Superior temporal gyrus (tissue), 1 donor: ENCODE data around the gene CILP2.

Source experiments
- DNase-seq: peaks from one replicate; pipeline ENCODE4 v3.0.0-alpha.2; 2016; ENCODE audit errors: extremely low spot score

The CILP2 gene

DNA sequence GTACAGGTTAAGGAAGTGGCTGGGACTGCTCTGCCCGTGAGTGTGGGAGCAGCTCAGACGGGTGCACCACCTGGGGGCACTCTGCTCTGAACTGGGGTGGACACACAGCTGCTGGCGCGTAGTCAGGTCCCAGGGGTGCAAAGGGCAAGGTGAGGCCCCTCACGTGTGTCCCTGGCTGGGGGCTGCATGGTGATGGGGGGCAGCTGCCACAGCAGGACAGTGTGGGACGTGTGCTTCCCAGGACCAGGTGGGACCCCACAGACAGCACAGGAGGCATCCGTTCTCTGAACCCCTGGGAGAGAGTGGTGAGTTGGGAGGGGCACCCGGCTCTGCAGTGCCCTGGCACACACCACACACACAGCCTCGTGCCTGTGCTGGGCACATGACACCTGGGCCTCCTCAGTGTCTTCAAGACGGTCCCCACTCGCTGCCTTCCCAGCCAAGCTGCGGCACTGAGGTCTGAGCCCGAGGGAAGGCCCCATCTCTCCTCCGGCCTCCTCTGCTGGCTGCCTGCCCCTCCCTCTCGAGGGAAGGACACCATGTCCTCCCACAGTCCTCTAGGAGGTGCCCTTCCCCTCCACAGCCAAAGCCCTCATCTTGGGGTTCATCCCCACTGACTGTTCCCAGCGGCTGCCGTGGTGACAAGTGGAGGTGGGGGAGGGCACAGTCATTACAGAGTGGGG, 24.7 kb downstream of the CILP2 start:
- DNase-seq: no peak

DNA sequence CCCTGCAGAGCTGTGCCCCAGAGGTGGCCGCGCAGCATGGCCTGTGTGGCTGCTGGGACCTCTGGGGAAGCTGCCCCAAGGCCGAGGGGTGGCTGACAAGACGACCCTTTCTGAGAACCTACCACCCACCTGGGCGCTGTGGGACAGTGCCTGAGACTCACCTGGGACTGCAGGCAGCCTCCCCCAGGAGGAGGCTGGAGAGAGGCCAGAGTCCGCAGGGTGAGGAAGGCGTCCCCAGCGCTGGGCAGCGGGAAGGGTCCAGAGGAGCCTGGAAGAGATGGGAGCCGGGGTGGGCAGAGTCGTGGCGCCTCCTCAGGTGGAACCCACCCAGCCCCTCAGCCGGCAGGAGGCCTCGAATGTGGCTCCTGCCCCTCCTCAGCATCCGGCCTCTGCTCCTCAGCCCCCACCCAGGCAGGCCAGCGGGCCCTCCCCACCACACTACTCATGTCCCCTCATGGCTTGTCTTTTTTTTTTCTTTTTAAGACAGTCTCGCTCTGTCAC, 25.3 kb downstream of the CILP2 start:
- no peak for DNase-seq

DNA sequence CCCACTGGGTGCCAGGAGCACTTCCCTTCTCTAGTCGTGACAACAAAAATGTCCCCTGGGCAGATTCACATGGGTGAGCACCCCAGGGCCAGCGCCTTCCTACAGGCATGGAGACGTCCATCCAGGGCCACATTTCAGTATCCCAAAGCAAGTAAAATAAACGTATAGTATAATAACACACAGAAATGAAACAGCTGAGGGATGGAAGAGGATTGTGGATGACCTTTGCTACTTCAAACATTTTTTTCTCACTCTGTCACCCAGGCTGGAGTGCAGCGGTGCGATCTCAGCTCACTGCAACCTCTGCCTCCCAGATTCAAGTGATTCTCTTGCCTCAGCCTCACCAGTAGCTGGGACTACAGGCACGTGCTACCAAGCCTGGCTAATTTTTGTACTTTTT, 28.2 kb downstream of the CILP2 start:
- DNase-seq: no peak

DNA sequence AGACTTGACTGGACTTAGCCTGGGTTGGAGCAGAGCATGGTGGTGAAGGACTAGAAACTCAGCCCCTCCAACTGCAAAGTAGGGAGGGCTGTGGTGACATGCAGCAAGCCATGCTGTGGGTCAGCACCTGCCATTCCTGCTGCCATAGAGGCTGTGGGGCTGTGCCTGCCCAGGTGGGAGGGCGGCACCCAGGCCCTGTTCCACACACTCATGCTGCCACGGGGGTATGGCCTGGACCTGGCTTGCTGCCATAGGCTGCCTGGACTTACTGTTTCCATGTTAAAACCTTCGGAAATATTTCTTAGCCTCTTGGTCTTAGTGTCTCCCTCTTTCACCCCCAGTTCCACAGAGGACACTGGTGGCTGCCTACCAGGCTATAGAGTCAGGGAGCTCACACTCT, 29.3 kb downstream of the CILP2 start:
- no peak for DNase-seq

DNA sequence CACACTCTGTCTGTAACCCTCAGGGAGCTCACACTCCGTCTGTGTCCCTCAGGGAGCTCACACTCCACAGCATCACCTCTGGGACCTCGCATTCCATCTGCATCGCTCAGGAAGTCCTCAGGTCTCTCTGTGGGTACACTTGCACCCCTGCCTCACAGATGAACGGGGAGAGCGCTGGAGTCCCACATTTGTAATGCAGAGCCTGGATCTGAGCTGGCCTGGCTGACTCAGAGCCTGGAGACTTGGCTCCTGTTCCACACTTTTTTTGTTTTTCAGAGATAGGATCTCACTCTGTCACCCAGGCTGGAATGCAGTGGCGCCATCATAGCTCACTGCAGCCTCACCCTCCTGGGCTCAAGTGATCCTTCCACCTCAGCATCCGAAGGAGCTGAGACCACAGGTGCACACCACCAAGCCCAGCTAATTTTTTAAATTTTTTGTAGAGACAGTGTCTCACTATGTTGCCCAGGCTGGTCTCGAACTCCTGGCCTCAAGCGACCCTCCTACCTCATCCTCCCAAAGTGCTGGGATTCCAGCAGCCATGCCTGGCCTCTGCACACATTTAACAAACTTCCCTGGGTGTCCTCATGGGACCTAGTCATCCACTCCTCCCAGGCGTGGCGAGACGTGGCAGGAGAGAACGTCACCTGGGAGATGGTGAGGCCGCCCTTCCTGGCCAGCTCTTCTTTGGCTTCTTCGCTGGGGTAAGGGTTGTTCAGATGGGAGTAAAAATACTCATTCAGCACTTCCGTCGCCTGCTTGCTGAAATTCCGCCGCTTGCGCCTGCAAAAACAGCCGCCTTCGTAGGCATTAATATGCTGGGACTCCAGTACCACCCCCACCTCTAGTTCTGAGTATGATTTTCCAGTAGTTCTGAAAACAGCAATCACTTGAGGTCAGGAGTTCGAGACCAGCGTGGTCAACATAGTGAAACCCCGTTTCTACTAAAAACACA, 31.0 kb downstream of the CILP2 start:
- no peak for DNase-seq

DNA sequence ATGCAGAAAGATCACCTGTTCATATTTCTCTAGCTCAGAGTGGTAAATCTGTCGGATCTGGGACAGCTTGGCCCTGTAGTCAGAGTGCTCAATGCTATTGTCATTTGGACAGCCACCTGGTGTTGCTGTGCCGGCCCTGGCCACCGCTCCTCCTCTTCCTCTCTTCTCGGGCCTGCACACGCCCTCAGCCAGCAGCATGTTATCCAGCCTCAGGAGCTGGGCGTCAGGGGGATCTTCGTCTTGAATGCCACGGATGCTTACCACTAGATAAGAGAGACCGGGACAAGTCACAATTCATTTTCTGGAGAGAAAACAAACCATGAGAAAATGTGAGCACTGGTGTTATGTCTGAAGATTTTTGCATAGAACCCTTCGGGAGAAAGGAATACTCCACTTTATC, 32.5 kb downstream of the CILP2 start:
- no peak for DNase-seq

DNA sequence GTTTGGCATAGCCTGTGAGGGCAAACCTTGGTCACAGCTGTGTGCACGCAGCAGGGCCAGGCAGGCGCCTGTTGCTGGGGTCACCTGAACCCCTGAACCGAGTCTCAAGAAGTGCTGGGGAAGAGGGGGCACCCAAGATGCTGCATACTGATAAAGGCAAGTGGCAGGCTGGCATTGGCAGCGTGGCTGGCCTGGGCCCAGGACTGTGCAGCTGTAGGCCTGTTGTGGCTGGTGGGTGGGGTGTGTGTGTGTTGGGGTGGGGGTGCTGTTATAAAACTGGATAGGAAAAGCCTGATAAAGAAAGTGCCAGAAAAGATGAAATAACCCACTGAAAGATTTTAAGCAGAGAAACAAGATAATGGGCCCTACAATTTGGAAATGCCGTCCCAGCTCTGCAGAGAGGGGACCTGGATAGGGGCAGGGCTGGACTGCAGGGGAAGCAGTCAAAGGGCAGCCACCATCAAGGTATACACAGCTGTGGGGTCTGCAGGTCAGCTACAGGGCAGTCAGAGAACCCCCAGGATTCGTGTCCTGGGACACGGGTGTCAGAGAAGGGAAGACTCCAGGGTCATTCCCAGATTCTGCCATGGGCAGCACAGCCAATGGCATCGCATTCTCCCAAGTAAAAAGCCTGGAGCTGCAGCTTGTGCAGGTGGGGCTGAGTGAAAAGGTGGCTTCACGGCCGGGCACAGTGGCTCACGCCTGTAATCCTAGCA, 33.2 kb downstream of the CILP2 start:
- DNase-seq: no peak

DNA sequence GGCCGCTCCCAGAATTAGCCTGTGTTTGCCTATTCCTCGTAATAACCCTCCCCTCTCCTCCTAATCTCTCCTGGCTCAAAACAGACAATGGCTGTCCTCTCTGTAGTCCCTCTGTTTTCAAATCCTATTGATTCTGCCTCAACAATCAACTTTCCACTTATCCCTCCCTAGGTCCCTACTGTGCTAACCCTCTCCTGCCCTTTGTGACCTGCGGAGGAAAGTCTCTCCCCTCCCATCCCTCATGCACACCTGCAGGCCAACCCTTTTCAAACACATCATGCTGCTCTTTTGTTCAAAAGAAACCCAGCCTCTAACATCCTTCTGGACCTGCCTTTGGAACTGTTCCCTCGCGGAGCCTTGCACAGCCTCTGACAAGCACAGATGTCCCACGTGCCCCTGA, 37.3 kb downstream of the CILP2 start:
- no peak for DNase-seq

DNA sequence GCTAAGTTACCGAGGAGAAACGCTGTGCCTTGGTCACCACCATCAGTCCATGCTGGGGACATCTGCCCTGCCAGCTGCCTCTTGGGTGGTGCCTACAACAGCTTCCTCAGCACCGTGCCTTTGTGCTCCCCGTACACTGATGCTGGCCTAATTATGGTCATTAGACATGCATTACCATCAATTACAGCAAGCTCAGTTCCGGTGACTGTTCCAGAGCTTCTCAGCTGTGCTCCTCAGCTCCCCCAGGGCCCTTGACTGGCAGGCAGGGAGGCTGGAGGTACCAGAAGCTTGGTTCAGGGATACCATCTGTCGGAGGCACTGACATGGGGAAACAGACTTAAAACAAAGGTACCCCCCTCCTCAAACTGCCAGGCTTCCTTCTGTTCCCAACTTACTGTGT, 40.2 kb downstream of the CILP2 start:
- no peak for DNase-seq

DNA sequence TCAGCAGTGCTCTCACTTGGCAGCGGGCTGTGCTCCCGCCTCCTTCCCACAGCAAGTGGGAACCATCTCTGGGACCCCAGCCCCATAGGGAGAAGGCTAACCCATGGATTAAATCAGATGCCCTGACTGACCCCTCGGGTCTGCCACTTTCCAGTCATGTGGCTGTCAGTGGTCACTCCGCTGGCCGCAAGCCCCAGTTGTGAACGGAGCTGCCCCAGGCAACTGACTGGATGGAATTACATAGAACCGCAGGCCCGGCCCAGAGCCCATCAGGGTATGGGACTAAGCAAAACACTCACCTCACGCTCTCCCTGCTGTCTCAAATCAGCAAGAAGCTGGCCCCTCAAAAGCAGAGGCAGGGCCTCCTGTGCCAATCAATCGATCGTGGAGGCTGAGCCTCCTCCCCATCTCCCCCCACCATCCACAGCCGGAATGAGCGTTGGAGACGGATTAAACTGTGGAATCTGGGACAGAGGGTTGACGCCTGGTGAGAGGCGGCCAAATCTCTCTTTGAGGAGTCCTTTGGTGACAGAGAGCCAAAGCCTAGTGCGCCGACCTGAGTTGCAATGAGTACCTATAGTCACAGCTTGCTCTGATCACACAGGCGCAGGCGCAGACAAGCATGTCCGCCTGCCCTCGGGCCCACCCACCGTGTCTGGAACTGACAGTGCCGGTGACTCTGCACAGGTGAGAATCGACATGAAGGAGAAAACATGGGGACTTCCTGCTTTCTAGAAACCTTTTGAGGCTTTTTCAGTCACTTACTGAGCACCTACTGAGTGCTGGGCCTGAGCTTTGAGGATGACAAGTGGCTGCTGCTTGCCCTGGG, 41.7 kb downstream of the CILP2 start:
- no peak for DNase-seq

DNA sequence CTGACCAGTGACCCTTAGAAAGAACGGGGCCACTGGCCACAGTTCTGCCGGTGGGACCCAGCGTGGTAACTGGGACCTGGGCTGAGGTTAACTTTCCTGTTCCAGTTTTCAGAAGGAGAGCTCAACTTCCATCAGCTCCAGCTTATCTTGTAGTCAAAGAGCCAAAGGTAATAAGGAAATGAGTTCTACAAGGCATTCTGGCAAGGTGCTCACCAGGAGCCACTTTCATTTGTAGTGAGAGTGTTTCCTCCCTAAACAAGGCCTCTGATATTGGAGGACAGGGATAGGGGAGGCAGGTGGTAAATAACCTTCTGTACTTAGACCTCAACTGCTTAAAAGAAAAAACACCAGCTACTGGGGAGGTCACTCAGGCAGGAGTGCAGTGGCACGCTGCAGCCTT, 42.4 kb downstream of the CILP2 start:
- DNase-seq: no peak

DNA sequence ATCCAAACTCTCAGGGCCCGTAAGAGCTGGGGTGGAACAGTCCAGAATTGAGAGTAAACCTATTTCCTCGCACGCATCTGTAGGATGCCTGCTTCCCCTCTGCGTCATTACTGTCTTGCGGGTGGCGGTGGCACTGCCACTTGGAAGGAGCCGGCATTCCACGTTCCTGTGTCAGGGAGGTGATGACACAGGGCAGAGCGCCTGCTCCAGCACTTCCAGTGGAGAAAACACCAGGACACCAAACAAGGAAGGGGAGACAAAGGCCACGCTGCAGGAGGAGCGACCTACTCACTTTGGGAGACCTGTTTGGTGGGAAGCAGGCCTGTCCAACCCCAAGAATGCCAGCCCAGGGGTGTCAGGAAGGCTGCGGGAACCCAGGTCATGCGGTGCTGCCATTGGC, 43.3 kb downstream of the CILP2 start:
- DNase-seq: no peak

DNA sequence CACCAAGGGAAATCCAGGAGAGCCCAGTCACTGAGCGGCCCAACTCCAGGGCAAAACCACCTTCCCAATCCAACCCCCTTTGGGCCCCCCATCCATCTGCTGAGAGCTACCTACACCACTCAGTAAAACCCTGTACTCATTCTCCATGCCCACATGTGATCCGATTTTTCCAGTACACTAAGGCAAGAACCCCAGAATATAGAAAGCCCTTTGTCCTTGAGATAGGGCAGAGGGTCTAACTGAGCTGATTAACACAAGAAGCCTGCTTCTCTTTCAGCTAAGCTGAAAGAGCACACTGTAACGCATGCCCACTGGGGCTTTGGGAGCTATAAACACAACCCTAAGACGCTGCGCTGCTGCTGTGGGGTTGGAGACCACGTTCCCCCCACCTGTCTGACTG, 44.4 kb downstream of the CILP2 start:
- DNase-seq: no peak

DNA sequence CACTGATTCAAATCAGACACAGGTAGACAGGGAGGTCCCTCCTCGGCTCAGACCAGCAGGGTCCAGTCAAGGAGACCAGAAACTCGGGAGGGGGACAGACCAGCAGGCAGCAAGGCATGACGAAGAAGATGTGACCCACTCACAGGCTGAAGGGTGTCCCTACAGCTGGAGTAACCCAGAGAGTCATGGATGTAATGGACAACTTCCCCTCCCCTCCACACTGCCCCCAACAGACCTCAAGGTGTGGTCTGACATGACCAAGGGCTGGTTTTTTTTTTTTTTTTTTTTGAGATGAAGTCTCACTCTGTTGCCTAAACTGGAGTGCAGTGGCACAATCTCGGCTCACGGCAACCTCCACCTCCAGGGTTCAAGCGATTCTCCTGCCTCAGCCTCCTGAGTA, 46.3 kb downstream of the CILP2 start:
- DNase-seq: no peak

DNA sequence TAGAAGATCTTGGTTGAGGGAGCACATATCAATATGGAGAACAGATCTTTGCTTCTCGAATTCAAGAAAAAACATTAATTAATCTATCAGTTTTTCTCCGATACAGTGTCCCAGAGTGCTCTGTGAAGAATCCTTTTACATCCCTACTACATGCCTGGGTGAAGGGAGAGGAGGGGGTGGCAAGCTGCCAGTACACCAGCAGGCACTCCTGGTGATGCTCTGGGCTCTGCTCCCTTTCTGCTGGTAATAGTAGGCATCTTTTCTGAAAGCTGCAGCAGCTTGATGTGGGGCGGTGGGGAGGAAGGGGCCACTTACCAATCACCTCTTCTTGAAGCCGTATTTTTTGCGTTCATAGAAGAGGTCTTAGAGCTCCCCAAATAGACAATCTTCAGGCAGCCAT, 49.7 kb downstream of the CILP2 start:
- no peak for DNase-seq

DNA sequence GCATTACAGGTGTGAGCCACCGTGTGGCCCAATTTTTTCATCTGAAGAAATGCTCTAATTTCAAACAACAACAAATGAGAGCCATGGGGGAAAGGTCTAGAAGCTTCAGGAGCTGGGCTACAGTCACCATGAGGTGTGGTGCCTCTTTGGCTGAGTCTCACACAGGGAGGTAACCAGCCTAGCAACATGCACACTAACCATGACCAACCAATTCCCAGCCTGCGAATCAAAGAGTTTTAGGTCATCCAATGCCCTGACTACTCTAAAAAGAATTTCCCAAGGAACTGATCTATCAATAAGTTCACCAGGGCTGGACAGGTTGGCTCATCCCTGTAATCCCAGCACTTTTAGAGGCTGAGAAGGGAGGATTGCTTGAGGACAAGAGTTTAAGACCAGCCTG, 50.5 kb downstream of the CILP2 start:
- no peak for DNase-seq

DNA sequence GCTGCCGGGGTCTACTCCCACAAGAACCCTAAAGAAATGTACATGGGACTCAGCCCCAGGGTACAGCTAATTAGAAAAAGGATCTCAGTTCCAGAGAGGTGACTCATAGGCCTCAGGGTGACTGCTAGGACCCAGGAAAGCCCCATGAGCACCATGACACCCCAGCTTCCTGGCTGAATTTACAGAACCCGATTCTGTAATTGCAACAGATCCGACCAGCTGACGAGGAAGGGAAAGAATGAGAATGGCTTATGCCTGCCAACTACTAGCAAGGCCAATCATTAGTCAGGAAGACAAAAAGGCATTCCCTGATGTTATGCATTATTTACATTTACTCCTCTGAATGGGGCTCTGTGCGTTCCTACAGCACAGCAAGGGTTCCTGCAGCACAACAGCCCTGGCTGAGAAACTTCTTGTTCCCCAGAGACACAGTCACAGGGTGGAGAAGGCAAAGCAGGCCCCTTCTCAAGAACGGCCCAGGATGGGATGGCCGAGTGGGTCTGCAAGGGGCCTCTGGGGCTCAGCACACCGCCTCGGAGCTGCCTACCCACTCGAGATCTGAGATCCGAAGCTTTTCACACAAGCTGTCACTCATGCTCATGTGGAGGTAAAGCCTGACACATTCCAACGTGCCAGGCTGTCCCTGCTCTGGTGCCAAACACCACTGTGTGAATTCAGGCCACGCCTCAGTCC, 53.2 kb downstream of the CILP2 start:
- no peak for DNase-seq

DNA sequence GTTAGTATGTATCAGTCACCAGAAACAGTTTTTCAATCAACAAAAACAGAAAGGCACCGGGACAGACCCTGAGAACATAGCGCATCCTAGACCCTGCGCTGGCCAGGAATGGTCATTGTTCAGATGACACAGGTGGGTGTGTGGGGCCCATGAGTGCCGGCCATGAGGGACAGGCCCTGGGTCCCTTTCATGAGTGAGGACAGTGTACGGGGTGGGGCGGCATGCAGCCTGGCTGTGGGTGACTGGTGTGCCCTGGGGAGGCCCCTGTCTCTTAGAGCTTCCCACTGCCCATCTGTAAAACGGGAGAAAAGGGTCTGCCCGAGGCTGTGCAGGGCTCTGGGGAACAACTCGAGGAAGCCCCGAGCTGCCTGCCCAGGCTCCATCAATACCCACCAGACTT, 54.6 kb downstream of the CILP2 start:
- DNase-seq: no peak

DNA sequence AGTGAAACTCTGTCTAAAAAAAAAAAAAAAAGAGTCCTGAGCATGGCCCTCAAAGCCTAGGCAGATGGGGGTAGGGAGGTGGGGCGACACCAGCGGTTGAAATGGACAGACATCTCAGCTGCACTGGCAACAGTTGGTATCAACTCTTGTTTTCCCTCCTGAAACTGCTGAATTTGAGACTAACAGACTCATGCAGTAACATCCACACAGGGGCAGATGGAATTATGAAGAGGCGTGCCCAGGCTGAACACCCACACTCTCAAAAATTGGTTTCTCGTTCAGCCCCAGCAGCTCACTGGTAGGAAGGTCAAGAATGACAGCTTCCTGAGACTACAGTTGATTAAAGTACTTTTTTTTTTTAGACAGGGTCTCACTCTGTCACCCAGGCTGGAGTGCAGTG, 56.3 kb downstream of the CILP2 start:
- DNase-seq: no peak

DNA sequence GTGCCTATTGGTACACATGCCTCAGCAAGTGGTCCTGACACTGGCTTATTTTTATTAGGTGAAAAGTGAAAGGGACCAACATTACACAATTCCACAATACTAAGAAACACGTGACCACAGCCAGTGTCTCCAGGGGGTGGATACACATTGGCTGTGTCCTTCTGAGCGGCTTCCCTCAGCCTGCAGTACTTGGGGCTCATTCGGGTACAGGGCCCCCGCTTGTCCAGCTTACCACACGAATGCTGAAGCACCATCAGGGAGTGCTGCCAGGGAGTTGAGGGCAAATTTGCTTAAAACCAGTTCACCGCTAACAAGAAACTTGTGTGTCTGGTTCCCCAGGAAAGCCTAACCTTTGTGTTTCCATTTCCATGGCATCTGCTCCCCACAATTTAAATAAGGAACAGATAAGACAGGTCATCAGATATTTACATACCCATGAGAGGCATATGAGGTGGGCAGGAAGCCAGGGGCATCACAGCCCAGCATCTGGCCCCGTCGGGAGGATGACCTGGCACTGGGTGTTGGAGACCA, 57.2 kb downstream of the CILP2 start:
- DNase-seq: no peak
